Suprapubic skin (tissue), 4 donors: ENCODE results near the gene VIP. TPM values are rescaled to one million over a fixed set of nuclear protein-coding genes. Genes with fewer than 3 reads are reported as not detected.

Experiments
- DNase-seq, 2 donors: peaks; one replicate each; pipeline ENCODE4 v3.0.0-alpha.2; 2019; ENCODE audit warnings: low spot score in 2 of 2
- H3K27ac ChIP-seq: fragments of 200-600 bp; sonication (generic); one replicate; pipeline ENCODE4 v1.5.1; 2019
- H3K27me3 ChIP-seq: fragments of 200-600 bp; sonication (generic); one replicate; pipeline ENCODE4 v1.5.1; 2019
- H3K36me3 ChIP-seq: fragments of 200-600 bp; sonication (generic); one replicate; pipeline ENCODE4 v1.5.1; 2019
- H3K4me1 ChIP-seq: fragments of 200-600 bp; sonication (generic); one replicate; pipeline ENCODE4 v1.5.1; 2019
- H3K4me3 ChIP-seq: fragments of 200-600 bp; sonication (generic); one replicate; pipeline ENCODE4 v1.5.1; 2019; ENCODE audit warnings: mild to moderate bottlenecking
- H3K9me3 ChIP-seq: fragments of 200-600 bp; sonication (generic); one replicate; pipeline ENCODE4 v1.5.1; 2019
- EP300 ChIP-seq: sonication (generic); formaldehyde crosslinking; IDR thresholded peaks from one replicate; pipeline ENCODE4 v1.6.1; 2017; ENCODE audit warnings: antibody characterized with exemption
- POLR2A ChIP-seq, 2 donors: fragments of 450-650 bp; IDR thresholded peaks; one replicate each; pipeline ENCODE4 v1.6.1; 2017; ENCODE audit warnings: antibody characterized with exemption in 2 of 2, mild to moderate bottlenecking in 2 of 2, moderate library complexity in 2 of 2
- POLR2AphosphoS5 ChIP-seq, 3 donors: sonication (generic); formaldehyde crosslinking; IDR thresholded peaks; one replicate each; pipeline ENCODE4 v1.6.1; 2017; ENCODE audit warnings: antibody characterized with exemption in 3 of 3
- WGBS: methylation state at CpG from one replicate; pipeline ENCODE4 v1.1.5; 2018; 5-methylcytosine and 5-hydroxymethylcytosine counted together
- total RNA-seq, 4 donors: library from RNA; depleted of rRNA; stranded (reverse); fragments of >200 nt; gene quantifications; one replicate each; pipeline ENCODE4 v1.1.0, GENCODE V29; 2016
- TF ChIP-seq, protein P1 (sequence below), 2 donors: fragments of 200-600 bp in 1 of 2; fragments of 450-650 bp in 1 of 2; sonication (generic) in 1 of 2; IDR thresholded peaks; one replicate each; pipeline ENCODE4 v1.5.1; 2016 to 2019; ENCODE audit warnings: antibody characterized with exemption in 2 of 2, mild to moderate bottlenecking in 1 of 2, moderate library complexity in 1 of 2

The VIP gene
- total RNA-seq, 4 donors from 2014 or later, result 0.48 TPM; not detected in 3

DNA sequence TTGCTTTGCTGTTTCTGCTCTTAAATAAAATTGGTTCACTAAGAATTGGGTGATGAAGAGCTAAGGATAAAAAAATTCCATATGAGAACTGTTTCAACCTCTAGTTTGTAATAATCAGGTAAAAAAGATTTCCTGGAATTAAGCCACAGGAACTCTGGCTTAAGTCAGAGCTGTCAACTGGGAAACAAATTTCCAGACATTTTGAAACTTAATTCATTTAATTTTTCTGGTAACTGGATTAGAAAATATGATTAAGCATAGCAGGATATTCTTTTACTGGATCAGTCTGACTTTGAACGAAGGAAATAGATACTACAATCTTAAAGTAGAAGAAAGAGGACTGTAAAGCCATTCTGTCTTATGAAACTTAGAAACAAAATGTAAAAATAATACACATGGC, 1.3 kb upstream of the VIP start:
- WGBS, result 84% methylated on average over 1 of the region's 1 CpG
- Histone ChIP-seq H3K27me3 (no peaks in the 10 kb centered on the region), H3K27ac (no peak overlapping the region), H3K36me3 (no peaks in the 10 kb centered on the region), H3K9me3 (no peaks in the 10 kb centered on the region), H3K4me3 (no peak overlapping the region), H3K4me1 (no peaks in the 10 kb centered on the region)
- no peak for DNase-seq
- no peak for TF ChIP-seq POLR2AphosphoS5 (IDR thresholded peaks at IDR 0.05)
- TF ChIP-seq, protein P1, sequence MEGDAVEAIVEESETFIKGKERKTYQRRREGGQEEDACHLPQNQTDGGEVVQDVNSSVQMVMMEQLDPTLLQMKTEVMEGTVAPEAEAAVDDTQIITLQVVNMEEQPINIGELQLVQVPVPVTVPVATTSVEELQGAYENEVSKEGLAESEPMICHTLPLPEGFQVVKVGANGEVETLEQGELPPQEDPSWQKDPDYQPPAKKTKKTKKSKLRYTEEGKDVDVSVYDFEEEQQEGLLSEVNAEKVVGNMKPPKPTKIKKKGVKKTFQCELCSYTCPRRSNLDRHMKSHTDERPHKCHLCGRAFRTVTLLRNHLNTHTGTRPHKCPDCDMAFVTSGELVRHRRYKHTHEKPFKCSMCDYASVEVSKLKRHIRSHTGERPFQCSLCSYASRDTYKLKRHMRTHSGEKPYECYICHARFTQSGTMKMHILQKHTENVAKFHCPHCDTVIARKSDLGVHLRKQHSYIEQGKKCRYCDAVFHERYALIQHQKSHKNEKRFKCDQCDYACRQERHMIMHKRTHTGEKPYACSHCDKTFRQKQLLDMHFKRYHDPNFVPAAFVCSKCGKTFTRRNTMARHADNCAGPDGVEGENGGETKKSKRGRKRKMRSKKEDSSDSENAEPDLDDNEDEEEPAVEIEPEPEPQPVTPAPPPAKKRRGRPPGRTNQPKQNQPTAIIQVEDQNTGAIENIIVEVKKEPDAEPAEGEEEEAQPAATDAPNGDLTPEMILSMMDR (IDR thresholded peaks at IDR 0.05), result no peak
- no peak for TF ChIP-seq EP300
- no peak for TF ChIP-seq POLR2A (IDR thresholded peaks at IDR 0.05)

DNA sequence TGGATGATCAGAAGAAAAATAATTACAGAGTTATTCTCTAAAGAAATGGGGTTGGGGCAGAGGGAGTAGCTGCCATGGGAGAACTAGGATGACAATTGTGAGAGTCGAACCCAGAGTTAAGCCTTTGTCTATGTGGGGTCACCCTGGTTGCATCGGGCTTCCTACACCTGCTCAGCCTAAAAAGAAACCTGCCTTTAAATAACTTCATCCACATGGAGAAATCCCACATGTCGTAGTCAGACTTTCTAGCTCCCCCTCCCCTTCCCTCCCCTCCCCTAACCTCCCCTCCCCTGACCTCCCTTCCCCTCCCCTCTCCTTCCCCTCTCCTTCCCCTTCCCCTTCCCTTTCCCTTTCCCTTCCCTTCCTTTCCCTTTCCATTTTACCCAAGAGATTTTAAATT, 14.7 kb downstream of the VIP start:
- Histone ChIP-seq H3K27ac (no peak overlapping the region), H3K36me3 (no peaks in the 10 kb centered on the region), H3K9me3 (no peaks in the 10 kb centered on the region), H3K27me3 (no peaks in the 10 kb centered on the region), H3K4me1 (no peaks in the 10 kb centered on the region), H3K4me3 (no peak overlapping the region)
- no peak for DNase-seq
- no peak for TF ChIP-seq POLR2A (IDR thresholded peaks at IDR 0.05)
- TF ChIP-seq, protein P1 (IDR thresholded peaks at IDR 0.05), result no peak
- no peak for TF ChIP-seq EP300
- TF ChIP-seq POLR2AphosphoS5 (IDR thresholded peaks at IDR 0.05), result no peak
- 73% methylated on average over 3 of the region's 3 CpGs for WGBS

DNA sequence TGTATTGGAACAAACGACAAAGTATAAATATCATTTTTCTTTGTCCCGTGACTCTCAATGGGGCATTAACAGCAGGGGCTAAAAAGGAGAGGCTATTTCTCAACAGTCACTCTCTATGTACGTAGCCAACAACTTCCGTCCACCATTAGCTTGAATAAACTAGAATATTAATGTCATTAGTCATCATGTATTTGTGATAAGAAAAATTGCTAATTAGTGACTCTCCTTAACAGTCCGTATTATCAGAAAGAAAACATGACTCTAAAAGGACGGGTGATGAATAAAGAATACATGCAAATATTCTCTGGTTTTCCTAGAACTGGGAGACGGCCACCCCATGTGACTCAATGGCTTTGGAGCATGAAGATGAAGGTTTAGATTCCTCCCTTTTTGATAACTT, 18.6 kb downstream of the VIP start:
- no peaks in the 10 kb centered on the region for H3K4me1 ChIP-seq
- H3K27me3 ChIP-seq, result no peaks in the 10 kb centered on the region
- TF ChIP-seq EP300 (no peak), POLR2A (IDR thresholded peaks at IDR 0.05) (no peak)
- TF ChIP-seq, protein P1 (IDR thresholded peaks at IDR 0.05), result no peak
- 85% methylated on average over 7 of the region's 7 CpGs for WGBS
- no peak for DNase-seq
- H3K4me3 ChIP-seq, result no peak overlapping the region
- H3K36me3 ChIP-seq, result no peaks in the 10 kb centered on the region
- no peak overlapping the region for H3K27ac ChIP-seq
- H3K9me3 ChIP-seq, result no peaks in the 10 kb centered on the region

DNA sequence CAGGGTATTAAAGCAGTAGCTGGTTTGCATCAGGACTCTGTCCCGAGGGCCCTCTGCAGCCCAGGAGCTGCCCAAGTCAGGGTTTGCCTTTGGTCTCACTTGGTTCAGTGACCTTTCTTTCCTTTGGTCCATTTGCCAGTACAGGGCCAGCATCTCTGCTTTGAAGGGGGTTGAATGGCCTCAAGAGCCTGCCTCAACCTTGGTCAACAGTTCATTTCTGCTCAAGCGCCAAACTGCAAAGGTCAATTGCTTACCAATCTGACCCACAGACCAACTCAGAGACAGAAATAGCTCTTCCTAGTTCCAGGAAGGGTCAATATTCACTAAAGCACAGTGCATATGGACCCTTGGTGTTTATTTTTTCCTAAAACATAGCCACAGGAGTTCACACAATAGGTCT, 19.4 kb downstream of the VIP start:
- DNase-seq, result no peak
- Histone ChIP-seq H3K9me3 (no peaks in the 10 kb centered on the region), H3K4me1 (no peaks in the 10 kb centered on the region), H3K4me3 (no peak overlapping the region), H3K36me3 (no peaks in the 10 kb centered on the region), H3K27ac (no peak overlapping the region), H3K27me3 (no peaks in the 10 kb centered on the region)
- WGBS, result 55% methylated on average over 2 of the region's 2 CpGs
- no peak for TF ChIP-seq EP300
- TF ChIP-seq POLR2AphosphoS5 (IDR thresholded peaks at IDR 0.05), result no peak
- TF ChIP-seq POLR2A (IDR thresholded peaks at IDR 0.05), result no peak
- TF ChIP-seq, protein P1 (IDR thresholded peaks at IDR 0.05), result no peak

DNA sequence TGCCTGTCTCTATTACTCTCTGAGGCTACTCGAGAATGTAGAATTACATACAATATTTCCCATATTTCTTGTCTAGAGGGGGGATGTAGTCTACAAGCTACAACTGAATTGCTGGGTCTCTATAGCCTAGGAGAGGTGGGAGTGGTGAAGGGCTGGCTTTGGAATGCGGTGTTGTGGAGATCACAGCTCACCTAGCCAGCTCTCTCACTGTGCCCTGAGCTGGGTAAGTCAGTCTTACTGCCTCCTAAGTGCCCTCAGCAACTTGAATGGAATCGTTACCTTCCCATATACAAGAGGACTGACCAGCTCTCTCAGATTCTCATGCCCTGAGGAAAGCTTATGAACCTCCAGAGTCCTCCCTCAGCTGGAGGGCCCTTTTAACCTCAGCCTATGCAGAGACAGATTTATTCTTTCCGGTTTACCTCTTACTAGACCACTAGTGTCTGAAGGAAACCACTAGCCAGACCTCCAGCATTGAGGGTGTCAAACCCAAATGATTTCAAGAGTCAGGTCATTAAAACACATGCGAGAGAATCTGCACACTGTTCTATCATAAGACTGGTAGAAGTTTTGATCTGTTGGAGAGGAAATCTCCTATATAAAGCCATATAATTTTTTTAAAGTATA, 20.6 kb downstream of the VIP start:
- Histone ChIP-seq H3K4me3 (no peak overlapping the region), H3K27ac (no peak overlapping the region), H3K27me3 (no peaks in the 10 kb centered on the region), H3K36me3 (no peaks in the 10 kb centered on the region), H3K9me3 (no peaks in the 10 kb centered on the region), H3K4me1 (no peaks in the 10 kb centered on the region)
- TF ChIP-seq POLR2A (IDR thresholded peaks at IDR 0.05) (no peak), POLR2AphosphoS5 (IDR thresholded peaks at IDR 0.05) (no peak)
- DNase-seq, result no peak
- 72% methylated on average over 5 of the region's 5 CpGs for WGBS

DNA sequence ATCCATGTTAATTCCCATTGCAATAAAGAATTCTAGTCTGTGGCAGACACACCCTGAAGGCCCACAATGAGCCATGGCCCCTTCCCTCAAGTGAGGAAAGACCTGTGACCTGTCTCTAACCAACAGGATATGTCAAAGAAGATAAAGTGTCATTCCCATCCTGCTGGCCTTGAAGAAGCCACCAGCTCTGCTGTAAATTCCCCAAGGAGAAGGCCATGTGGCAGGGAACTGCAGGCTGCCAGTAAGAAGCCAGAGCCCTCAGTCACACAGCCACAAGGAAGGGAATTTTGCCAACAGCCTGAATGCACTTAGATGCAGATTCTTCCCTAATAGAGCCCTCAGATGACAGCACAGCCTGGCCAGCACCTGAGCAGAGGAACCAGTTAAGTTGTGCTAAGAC, 24.8 kb downstream of the VIP start:
- Histone ChIP-seq H3K36me3 (no peaks in the 10 kb centered on the region), H3K27me3 (no peaks in the 10 kb centered on the region), H3K4me1 (no peaks in the 10 kb centered on the region), H3K27ac (no peak overlapping the region), H3K9me3 (no peaks in the 10 kb centered on the region), H3K4me3 (no peak overlapping the region)
- DNase-seq, result no peak
- no peak for TF ChIP-seq EP300
- TF ChIP-seq, protein P1 (IDR thresholded peaks at IDR 0.05), result no peak
